Activated naive CD4-positive, alpha-beta T cell treated with anti-CD3 and anti-CD28 coated beads, Interleukin-2, amount 10 ng/mL, durations not matched to agents 7 days and 5 days (primary cell): ENCODE results near the gene IFIH1.

Source experiments
- CTCF ChIA-PET: fragments of 350-600 bp; sonication (Branson Sonifier 250); formaldehyde crosslinking; loops from one replicate; lab custom pipeline; 2021; ENCODE audit warnings: antibody characterized with exemption; lab: Charles Lee
- DNase-seq: peaks from one replicate; pipeline ENCODE4 v3.0.0-alpha.2; 2020
- H3K27ac Mint-ChIP-seq: one replicate; pipeline ENCODE4 v1.8.0; 2021; ENCODE audit warnings: mild to moderate bottlenecking, moderate library complexity, mixed read lengths
- H3K27me3 Mint-ChIP-seq: one replicate; pipeline ENCODE4 v1.8.0; 2021; ENCODE audit warnings: mild to moderate bottlenecking, mixed read lengths
- H3K36me3 Mint-ChIP-seq: one replicate; pipeline ENCODE4 v1.8.0; 2021; ENCODE audit warnings: mixed read lengths
- H3K4me1 Mint-ChIP-seq: one replicate; pipeline ENCODE4 v1.8.0; 2021; ENCODE audit warnings: mixed read lengths
- H3K4me3 Mint-ChIP-seq: one replicate; pipeline ENCODE4 v1.8.0; 2021; ENCODE audit warnings: mild to moderate bottlenecking, moderate library complexity, mixed read lengths
- H3K9me3 Mint-ChIP-seq: one replicate; pipeline ENCODE4 v1.8.0; 2021; ENCODE audit warnings: mixed read lengths

The IFIH1 gene

DNA sequence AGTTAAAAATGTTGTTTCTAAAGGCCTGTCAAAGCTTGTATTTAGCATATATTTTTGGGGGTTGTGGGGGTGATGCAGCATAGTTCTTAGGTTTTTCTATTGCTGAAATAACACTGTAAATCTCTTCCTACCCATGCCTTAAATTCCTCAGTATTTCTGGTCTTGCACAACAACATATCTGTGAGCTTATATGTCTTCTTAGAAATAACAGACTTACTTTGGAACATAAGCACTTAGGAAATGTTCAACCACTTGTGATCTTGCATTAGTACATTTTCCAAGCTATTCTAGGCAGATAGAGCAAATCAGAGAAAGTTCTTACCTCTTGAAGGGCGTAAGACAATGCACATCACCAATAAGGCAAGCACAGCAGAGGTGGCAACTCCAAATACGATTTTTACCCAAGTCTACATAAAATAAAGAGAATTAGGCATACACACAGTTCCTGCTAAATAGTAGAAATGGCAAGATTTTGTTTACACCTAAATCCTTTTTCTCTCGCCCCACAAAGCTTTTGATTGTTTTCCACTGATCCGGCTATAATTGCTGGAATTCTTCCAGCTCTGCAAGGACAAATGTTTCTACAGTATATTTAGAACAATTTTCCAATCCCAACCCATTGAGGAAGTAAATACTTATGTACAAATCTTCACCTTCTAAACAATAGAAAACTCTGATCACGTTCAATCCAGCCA lies 75.8 kb downstream of the IFIH1 start:
- no peaks in the 10 kb centered on the region for H3K36me3 Mint-ChIP-seq
- no peaks in the 10 kb centered on the region for H3K9me3 Mint-ChIP-seq
- CTCF ChIA-PET: interaction anchor here (4.0 kb wide), 1 partner anchor 22 kb away, joined by 21 read pairs; no protein-coding TSS in a partner anchor
- peaks cover 29% of the 10 kb centered on the region for H3K27me3 Mint-ChIP-seq
- no peak overlapping the region for H3K27ac Mint-ChIP-seq
- no peak for DNase-seq
- H3K4me3 Mint-ChIP-seq: no peak overlapping the region
- H3K4me1 Mint-ChIP-seq: no peaks in the 10 kb centered on the region

DNA sequence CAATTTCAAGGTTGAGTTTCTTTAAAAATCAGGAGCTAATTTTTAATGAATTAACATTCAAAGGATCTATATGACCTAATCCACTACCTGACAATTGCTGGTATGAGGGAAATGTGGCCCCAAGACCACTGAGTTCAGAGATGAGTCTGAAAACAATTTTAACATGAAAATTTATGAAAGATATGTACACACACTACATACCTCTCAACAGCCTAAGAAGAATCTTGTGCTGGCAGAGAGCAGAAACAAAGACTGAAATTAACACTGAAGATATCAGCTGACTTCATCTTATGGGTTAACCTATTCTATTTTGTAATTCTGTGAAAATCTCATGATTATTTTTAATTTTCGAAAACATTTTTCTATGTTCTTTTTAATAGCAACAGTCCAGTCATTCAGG lies 76.9 kb downstream of the IFIH1 start:
- Mint-ChIP-seq H3K4me1 (no peaks in the 10 kb centered on the region), H3K36me3 (no peaks in the 10 kb centered on the region), H3K27me3 (peaks cover 29% of the 10 kb centered on the region), H3K4me3 (no peak overlapping the region), H3K27ac (no peak overlapping the region), H3K9me3 (no peaks in the 10 kb centered on the region)
- CTCF ChIA-PET: interaction anchor here (4.0 kb wide), 1 partner anchor 21 kb away, joined by 21 read pairs; no protein-coding TSS in a partner anchor
- no peak for DNase-seq

DNA sequence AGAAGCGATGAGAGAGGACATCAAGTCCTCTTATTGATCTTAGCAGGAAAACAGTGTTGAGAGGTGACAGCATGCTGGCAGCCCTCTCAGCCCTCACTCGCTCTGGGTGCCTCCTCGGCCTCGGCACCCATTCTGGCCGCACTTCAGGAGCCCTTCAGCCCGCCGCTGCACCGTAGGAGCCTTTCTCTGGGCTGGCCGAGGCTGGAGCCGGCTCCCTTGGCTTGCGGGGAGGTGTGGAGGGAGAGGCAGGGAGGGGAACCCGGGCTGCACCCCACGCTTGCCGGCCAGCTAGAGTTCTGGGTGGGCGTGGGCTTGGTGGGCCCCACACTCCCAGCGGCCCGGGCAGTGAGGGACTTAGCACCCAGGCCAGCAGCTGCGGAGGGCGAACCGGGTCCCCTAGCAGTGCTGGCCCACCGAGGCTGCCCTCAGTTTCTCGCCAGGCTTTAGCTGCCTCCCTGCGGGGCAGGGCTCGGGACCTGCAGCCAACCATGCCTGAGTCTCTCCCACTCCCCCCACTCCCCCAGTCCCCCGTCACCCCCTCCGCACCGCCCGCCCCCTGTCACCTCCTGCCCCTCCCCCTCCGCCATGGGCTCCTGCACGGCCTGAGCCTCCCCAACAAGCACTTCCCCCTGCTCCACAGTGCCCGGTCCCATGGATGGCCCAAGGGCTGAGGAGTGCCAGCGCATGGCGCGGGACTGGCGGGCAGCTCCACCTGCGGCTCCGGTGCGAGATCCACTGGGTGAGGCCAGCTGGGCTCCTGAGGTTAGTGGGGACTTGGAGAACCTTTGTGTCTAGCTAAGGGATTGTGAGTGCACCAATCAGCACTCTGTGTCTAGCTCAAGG lies 83.6 kb downstream of the IFIH1 start:
- H3K36me3 Mint-ChIP-seq: no peaks in the 10 kb centered on the region
- no peaks in the 10 kb centered on the region for H3K4me1 Mint-ChIP-seq
- DNase-seq: no peak
- peaks cover 8% of the 10 kb centered on the region for H3K27me3 Mint-ChIP-seq
- no peak overlapping the region for H3K4me3 Mint-ChIP-seq
- CTCF ChIA-PET: no interaction called here
- H3K9me3 Mint-ChIP-seq: no peaks in the 10 kb centered on the region
- H3K27ac Mint-ChIP-seq: no peak overlapping the region

DNA sequence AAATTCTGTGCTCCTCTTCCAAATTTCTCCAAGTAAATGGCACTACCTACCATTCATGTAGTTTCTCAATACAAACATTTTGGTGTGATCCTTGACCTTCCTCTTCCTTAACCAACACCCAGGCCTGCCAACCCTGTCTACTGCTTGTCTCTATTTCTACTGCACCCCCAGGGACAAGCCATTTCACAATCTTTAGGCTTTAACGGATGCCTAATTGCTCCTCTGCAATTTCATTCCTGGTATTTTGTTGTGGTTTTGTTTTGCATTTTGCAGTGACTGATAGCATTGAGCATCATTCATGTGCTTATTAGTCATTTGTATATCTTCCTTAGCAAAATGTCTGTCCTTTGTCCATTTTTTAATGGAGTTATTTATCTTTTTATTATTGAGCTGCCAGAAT lies 85.3 kb downstream of the IFIH1 start:
- Mint-ChIP-seq H3K4me3 (no peak overlapping the region), H3K27ac (no peak overlapping the region), H3K4me1 (no peaks in the 10 kb centered on the region), H3K27me3 (no peaks in the 10 kb centered on the region), H3K9me3 (no peaks in the 10 kb centered on the region), H3K36me3 (no peaks in the 10 kb centered on the region)
- DNase-seq: no peak
- CTCF ChIA-PET: interaction anchor here (1.0 to 2.3 kb wide), 2 partner anchors 10 to 12 kb away, joined by 3 to 9 read pairs; no protein-coding TSS in a partner anchor

DNA sequence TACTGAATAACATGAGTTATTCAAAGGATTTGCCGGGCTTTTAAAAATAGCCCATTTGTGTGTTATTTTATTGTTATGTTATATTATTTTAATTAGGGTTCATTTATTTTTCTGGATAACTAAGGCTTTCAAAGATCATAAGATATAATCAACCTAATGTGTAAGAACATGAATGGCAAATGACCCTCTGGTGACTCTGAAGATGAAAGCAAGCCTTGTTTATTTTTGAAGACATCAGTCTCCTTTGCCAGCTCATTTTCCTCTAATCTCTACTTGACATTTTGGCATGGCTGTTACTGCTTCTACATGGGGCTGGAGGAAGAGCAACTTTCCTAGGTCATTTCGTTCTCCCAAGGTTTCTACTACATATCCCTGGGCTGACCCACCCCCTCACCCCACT lies 85.8 kb downstream of the IFIH1 start:
- DNase-seq: no peak
- H3K27ac Mint-ChIP-seq: no peak overlapping the region
- H3K4me3 Mint-ChIP-seq: no peak overlapping the region
- H3K36me3 Mint-ChIP-seq: no peaks in the 10 kb centered on the region
- peaks cover 2% of the 10 kb centered on the region for H3K27me3 Mint-ChIP-seq
- H3K4me1 Mint-ChIP-seq: no peaks in the 10 kb centered on the region
- no peaks in the 10 kb centered on the region for H3K9me3 Mint-ChIP-seq
- CTCF ChIA-PET: interaction anchor here (1.0 to 2.3 kb wide), 2 partner anchors 9 to 11 kb away, joined by 3 to 9 read pairs; no protein-coding TSS in a partner anchor

DNA sequence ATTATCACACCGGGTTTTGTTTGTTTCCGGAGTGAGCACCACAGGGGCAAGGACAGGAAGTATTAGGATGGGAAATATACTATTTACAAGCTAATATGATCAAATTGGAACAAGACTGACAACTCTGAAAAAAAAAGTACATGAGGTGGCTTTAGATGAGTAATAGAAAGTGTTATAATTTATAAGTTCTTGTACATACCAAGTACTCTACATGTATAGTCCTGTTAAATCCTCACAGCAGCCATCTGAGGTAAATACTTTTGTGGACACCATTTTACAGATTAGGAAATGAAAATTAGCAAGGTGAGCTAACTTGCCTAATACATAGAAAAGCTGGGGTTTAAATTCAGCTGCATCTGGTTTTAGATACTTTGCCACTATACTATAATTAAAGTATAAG lies 86.5 kb downstream of the IFIH1 start:
- CTCF ChIA-PET: interaction anchor here (1.0 to 2.3 kb wide), 2 partner anchors 9 to 11 kb away, joined by 3 to 9 read pairs; no protein-coding TSS in a partner anchor
- peaks cover 7% of the 10 kb centered on the region for H3K27me3 Mint-ChIP-seq
- H3K27ac Mint-ChIP-seq: no peak overlapping the region
- H3K4me3 Mint-ChIP-seq: no peak overlapping the region
- no peak for DNase-seq
- H3K9me3 Mint-ChIP-seq: no peaks in the 10 kb centered on the region
- H3K4me1 Mint-ChIP-seq: no peaks in the 10 kb centered on the region
- H3K36me3 Mint-ChIP-seq: no peaks in the 10 kb centered on the region

DNA sequence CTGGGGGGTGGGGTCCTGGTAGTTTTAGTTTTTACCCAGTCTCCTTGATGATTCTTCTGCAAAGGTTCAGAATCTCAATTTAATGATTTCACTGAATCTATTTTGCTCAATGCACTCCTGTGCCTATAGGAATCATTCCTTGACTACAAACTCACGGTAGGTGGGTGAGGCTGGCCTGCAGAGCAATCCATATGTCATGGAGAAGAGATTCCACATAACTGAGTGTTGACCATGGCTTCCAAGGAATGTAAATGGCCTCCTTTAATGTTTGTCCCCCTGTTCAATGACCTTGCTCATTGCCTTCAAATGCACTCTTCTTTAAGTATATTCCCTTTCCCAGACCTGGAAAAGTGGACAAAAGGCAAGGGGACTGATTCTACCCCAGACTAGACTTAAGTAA lies 87.7 kb downstream of the IFIH1 start:
- CTCF ChIA-PET: interaction anchor here (2.3 kb wide), 2 partner anchors 9 to 10 kb away, joined by 9 to 21 read pairs; no protein-coding TSS in a partner anchor
- no peak overlapping the region for H3K27ac Mint-ChIP-seq
- no peak for DNase-seq
- no peaks in the 10 kb centered on the region for H3K36me3 Mint-ChIP-seq
- no peaks in the 10 kb centered on the region for H3K4me1 Mint-ChIP-seq
- no peaks in the 10 kb centered on the region for H3K9me3 Mint-ChIP-seq
- peaks cover 11% of the 10 kb centered on the region for H3K27me3 Mint-ChIP-seq
- no peak overlapping the region for H3K4me3 Mint-ChIP-seq

DNA sequence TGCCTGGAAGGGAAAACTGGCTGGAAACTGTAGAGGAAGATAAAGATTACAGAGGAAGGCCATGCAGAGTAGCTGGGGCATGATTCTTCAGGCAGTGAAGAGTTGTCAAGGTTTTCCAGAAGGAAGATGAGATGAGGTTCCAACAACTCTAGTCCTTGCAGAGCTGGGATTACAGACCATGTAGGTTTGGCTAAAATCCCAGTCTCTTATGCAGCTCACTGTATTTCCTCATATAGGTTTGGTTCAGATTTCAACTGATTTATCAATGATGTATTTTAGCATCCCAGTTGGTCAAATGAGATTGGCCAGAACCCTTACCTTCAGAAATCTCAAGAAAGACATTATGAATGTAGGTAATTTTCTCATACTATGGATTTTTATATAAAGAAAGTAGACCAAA lies 91.6 kb downstream of the IFIH1 start:
- no peak for DNase-seq
- H3K4me3 Mint-ChIP-seq: no peak overlapping the region
- H3K27me3 Mint-ChIP-seq: peaks cover 18% of the 10 kb centered on the region
- no peaks in the 10 kb centered on the region for H3K4me1 Mint-ChIP-seq
- no peaks in the 10 kb centered on the region for H3K36me3 Mint-ChIP-seq
- CTCF ChIA-PET: interaction anchor here (1.4 kb wide), 2 partner anchors 73 to 74 kb away, joined by 3 to 5 read pairs; no protein-coding TSS in a partner anchor
- no peak overlapping the region for H3K27ac Mint-ChIP-seq
- no peaks in the 10 kb centered on the region for H3K9me3 Mint-ChIP-seq

DNA sequence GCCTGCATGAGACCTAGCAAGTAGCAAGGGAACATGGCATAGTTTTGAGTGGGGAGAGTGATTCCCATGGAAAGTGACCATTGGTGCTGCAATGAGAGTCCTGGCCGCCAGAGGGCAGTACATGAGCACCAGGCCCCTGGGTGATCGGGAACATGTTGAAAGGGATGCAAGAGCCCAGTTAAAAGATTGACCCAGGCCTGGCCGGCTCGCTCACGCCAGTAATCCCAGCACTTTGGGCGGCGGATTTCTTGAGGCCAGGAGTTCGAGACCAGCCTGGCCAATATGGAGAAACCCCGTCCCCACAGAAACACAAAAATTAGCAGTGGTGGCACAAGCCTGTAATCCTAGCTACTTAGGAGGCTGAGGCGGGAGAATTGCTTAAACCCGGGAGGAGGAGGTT lies 97.4 kb downstream of the IFIH1 start:
- Mint-ChIP-seq H3K4me3 (no peak overlapping the region), H3K4me1 (no peaks in the 10 kb centered on the region), H3K36me3 (no peaks in the 10 kb centered on the region), H3K27me3 (peaks cover 20% of the 10 kb centered on the region), H3K27ac (no peak overlapping the region), H3K9me3 (no peaks in the 10 kb centered on the region)
- peak; percentile 69 for DNase-seq
- CTCF ChIA-PET: interaction anchor here (0.6 to 6.2 kb wide), 32 partner anchors 9 to 649 kb away, joined by 3 to 196 read pairs (median 4); partner anchors contain the start of genes FAP and GCA

DNA sequence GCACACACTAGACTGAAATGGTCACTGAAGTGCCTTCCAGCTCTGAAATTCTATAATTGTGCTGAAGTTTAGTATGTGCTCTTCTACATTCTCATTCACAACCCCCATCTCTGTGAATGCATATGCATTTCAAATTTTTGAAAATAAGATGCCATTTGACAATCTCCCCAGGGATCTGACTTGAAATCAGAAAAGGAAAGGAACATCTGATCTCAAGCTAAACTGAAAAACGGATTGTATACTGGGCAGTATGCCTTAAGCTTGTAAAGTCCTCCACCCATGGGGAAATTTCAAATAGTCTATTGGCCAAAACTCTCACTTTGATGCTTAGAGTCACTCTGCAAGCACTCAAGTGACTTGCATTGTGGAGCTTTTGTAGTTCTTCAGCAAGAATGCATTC lies 98.1 kb downstream of the IFIH1 start:
- Mint-ChIP-seq H3K27ac (no peak overlapping the region), H3K9me3 (no peaks in the 10 kb centered on the region), H3K4me3 (no peak overlapping the region), H3K36me3 (no peaks in the 10 kb centered on the region), H3K4me1 (no peaks in the 10 kb centered on the region), H3K27me3 (peaks cover 20% of the 10 kb centered on the region)
- CTCF ChIA-PET: interaction anchor here (0.6 to 6.2 kb wide), 28 partner anchors 8 to 648 kb away, joined by 3 to 196 read pairs (median 5); partner anchors contain the start of genes FAP and GCA
- DNase-seq: no peak

DNA sequence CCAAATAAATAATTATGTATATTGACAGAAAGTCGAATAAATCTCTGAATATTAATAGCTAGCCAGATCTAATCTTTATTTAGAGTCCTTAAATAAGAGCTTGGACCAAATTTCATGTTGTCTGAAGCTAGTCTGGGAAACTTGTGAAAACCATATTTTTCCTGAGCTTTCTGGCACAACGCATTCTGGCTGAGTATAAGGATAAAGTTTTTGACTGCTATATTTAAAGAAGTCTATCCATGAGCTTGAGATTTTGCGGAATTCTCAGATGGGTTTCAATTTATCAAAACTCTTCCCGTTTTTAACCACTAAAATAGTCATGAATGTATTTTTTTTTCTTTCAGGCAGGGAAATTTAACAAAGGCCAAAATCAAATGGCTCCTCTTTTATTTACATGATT lies 99.1 kb downstream of the IFIH1 start:
- no peak overlapping the region for H3K4me3 Mint-ChIP-seq
- H3K27me3 Mint-ChIP-seq: peaks cover 17% of the 10 kb centered on the region
- H3K4me1 Mint-ChIP-seq: no peaks in the 10 kb centered on the region
- H3K36me3 Mint-ChIP-seq: no peaks in the 10 kb centered on the region
- CTCF ChIA-PET: interaction anchor here (1.2 to 6.2 kb wide), 9 partner anchors 10 to 632 kb away, joined by 3 to 196 read pairs (median 16); partner anchors contain the start of gene FAP
- no peak for DNase-seq
- no peak overlapping the region for H3K27ac Mint-ChIP-seq
- H3K9me3 Mint-ChIP-seq: no peaks in the 10 kb centered on the region

DNA sequence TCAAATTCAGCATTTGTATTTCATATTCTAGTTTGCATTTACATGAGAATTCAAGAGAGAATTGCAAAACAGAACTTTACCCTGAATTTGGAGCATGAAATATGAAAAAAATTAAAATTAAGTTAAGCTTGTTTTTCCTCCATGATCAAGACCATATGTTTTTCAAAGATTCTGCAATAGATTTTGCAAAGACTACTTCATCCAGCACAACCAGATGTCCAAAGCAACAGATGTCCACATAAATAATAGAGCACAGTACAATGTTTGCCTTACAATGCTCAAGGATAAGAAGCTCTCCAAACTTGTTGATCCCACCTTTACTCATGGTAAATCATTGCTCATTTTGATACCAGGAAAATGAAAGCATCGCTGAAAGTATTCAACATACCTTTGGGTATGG lies 100.9 kb downstream of the IFIH1 start:
- H3K27me3 Mint-ChIP-seq: peaks cover 14% of the 10 kb centered on the region

More for the DNA sequence above, 100.9 kb downstream of the IFIH1 start:
- CTCF ChIA-PET: interaction anchor here (1.0 kb wide), 1 partner anchor 80 kb away, joined by 3 read pairs; no protein-coding TSS in a partner anchor
- no peak for DNase-seq
- Mint-ChIP-seq H3K4me1 (no peaks in the 10 kb centered on the region), H3K4me3 (no peak overlapping the region), H3K36me3 (no peaks in the 10 kb centered on the region), H3K9me3 (no peaks in the 10 kb centered on the region), H3K27ac (no peak overlapping the region)
